GM21526 (cell line): Measurements from ENCODE around the gene SASH1.
A peak's percentile ranks its signal among the peaks of the same experiment; 100 is the strongest.

ENCODE experiments used
- ATAC-seq: cut with Tn5 transposase; IDR thresholded peaks from one replicate; pipeline ENCODE4 v1.9.1; 2021; ENCODE audit warnings: moderate library complexity; ENCODE audit not compliant: unreplicated experiment, low FRiP score

SASH1 gene

GRCh38 chr6:148479497-148479896 is 136.9 kb downstream of the SASH1 start:
- ATAC-seq, result no peak

GRCh38 chr6:148487461-148487860 is 144.8 kb downstream of the SASH1 start:
- ATAC-seq, result no peak

GRCh38 chr6:148491638-148492251 is 149.1 kb downstream of the SASH1 start:
- ATAC-seq, result no peak

- ATAC-seq, result no peak
Observed at GRCh38 chr6:148492654-148493290, 150.1 kb downstream of the SASH1 start.

GRCh38 chr6:148493424-148493823 is 150.8 kb downstream of the SASH1 start:
- no peak for ATAC-seq

GRCh38 chr6:148494226-148494625 is 151.6 kb downstream of the SASH1 start:
- no peak for ATAC-seq

- no peak for ATAC-seq
Observed at GRCh38 chr6:148495029-148495428, 152.4 kb downstream of the SASH1 start.

- no peak for ATAC-seq
Observed at GRCh38 chr6:148497257-148497656, 154.6 kb downstream of the SASH1 start.

GRCh38 chr6:148497717-148498116 is 155.1 kb downstream of the SASH1 start:
- no peak for ATAC-seq

- no peak for ATAC-seq
Observed at GRCh38 chr6:148500402-148500801, 157.8 kb downstream of the SASH1 start.

GRCh38 chr6:148501178-148501590 is 158.5 kb downstream of the SASH1 start:
- no peak for ATAC-seq

- no peak for ATAC-seq
Observed at GRCh38 chr6:148502083-148502772, 159.6 kb downstream of the SASH1 start.

- ATAC-seq, result no peak
Observed at GRCh38 chr6:148502773-148503135, 160.1 kb downstream of the SASH1 start.

GRCh38 chr6:148503703-148504102 is 161.1 kb downstream of the SASH1 start:
- no peak for ATAC-seq

- no peak for ATAC-seq
Observed at GRCh38 chr6:148507774-148508173, 165.1 kb downstream of the SASH1 start.

- no peak for ATAC-seq
Observed at GRCh38 chr6:148508401-148509041, 165.9 kb downstream of the SASH1 start.

- no peak for ATAC-seq
Observed at GRCh38 chr6:148509119-148509799, 166.6 kb downstream of the SASH1 start.

GRCh38 chr6:148509800-148510581 is 167.4 kb downstream of the SASH1 start:
- ATAC-seq, result peak; percentile 47

GRCh38 chr6:148513145-148514071 is 170.8 kb downstream of the SASH1 start:
- no peak for ATAC-seq
